Astrocyte (in vitro differentiated cells and primary cell): ENCODE results near the gene SUCNR1. TPM values are rescaled to one million over a fixed set of nuclear protein-coding genes. Genes with fewer than 3 reads are reported as not detected.
A peak's percentile ranks its signal among the peaks of the same experiment; 100 is the strongest.

Source experiments
- DNase-seq: peaks from one replicate; pipeline ENCODE4 v3.0.0-alpha.2; 2010; ENCODE audit warnings: low read depth
- FAIRE-seq: peaks from 2 replicates; lab custom pipeline; 2011; peaks lifted over from hg19 to GRCh38; lab: Jason Lieb, UNC
- H2AFZ ChIP-seq: 2 replicates; pipeline ENCODE4 v1.6.0; 2012; ENCODE audit warnings: low read depth, low read length, inconsistent platforms
- H3K27ac ChIP-seq: 2 replicates; pipeline ENCODE4 v1.5.1; 2011; ENCODE audit warnings: low read depth, low read length, inconsistent platforms
- H3K27me3 ChIP-seq: 2 replicates; pipeline ENCODE4 v1.6.0; 2011; ENCODE audit warnings: low read length, inconsistent platforms; ENCODE audit not compliant: insufficient read depth
- H3K36me3 ChIP-seq: 2 replicates; pipeline ENCODE4 v1.5.1; 2011; ENCODE audit warnings: low read length, inconsistent platforms; ENCODE audit not compliant: insufficient read depth
- H3K4me1 ChIP-seq: 2 replicates; pipeline ENCODE4 v1.5.1; 2011; ENCODE audit warnings: low read length, inconsistent platforms; ENCODE audit not compliant: insufficient read depth
- H3K4me2 ChIP-seq: 2 replicates; pipeline ENCODE4 v1.6.0; 2012; ENCODE audit warnings: low read length, inconsistent platforms
- H3K4me3 ChIP-seq: 2 replicates; pipeline ENCODE4 v1.5.1; 2011; ENCODE audit warnings: low read depth, mild to moderate bottlenecking, low read length, inconsistent platforms; ENCODE audit not compliant: insufficient read depth
- H3K79me2 ChIP-seq: 2 replicates; pipeline ENCODE4 v1.6.0; 2012; ENCODE audit warnings: mild to moderate bottlenecking, low read length, inconsistent platforms; ENCODE audit not compliant: insufficient read depth
- H3K9ac ChIP-seq: 2 replicates; pipeline ENCODE4 v1.6.0; 2012; ENCODE audit warnings: mild to moderate bottlenecking, low read length, inconsistent platforms
- H3K9me3 ChIP-seq: 2 replicates; pipeline ENCODE4 v1.5.1; 2012; ENCODE audit warnings: low read depth, mild to moderate bottlenecking, low read length, inconsistent platforms; ENCODE audit not compliant: insufficient read depth
- H4K20me1 ChIP-seq: 2 replicates; pipeline ENCODE4 v1.6.0; 2012; ENCODE audit warnings: low read length, inconsistent platforms; ENCODE audit not compliant: insufficient read depth
- H3K27ac Mint-ChIP-seq: one replicate; pipeline ENCODE4 v1.8.0; 2021; ENCODE audit warnings: mild to moderate bottlenecking, mixed read lengths; ENCODE audit not compliant: unreplicated experiment
- H3K27me3 Mint-ChIP-seq: one replicate; pipeline ENCODE4 v1.8.0; 2021; ENCODE audit warnings: low read depth, mixed read lengths; ENCODE audit not compliant: unreplicated experiment
- H3K36me3 Mint-ChIP-seq: one replicate; pipeline ENCODE4 v1.8.0; 2021; ENCODE audit warnings: low read depth, mixed read lengths; ENCODE audit not compliant: unreplicated experiment
- H3K4me1 Mint-ChIP-seq: one replicate; pipeline ENCODE4 v1.8.0; 2021; ENCODE audit warnings: low read depth, mixed read lengths; ENCODE audit not compliant: unreplicated experiment
- H3K4me3 Mint-ChIP-seq: one replicate; pipeline ENCODE4 v1.8.0; 2021; ENCODE audit warnings: mild to moderate bottlenecking, moderate library complexity, mixed read lengths; ENCODE audit not compliant: unreplicated experiment
- H3K9me3 Mint-ChIP-seq: one replicate; pipeline ENCODE4 v1.8.0; 2021; ENCODE audit warnings: mild to moderate bottlenecking, mixed read lengths; ENCODE audit not compliant: unreplicated experiment
- EZH2 ChIP-seq: IDR thresholded peaks from 2 replicates; pipeline ENCODE4 v1.6.1; 2012; ENCODE audit warnings: mild to moderate bottlenecking, low read length, inconsistent platforms; ENCODE audit not compliant: insufficient read depth
- total RNA-seq: library from RNA; stranded (reverse); gene quantifications from 2 replicates; pipeline ENCODE4 v1.2.1, GENCODE V29; 2021
- TF ChIP-seq, protein P1 (sequence below): IDR thresholded peaks from 2 replicates; pipeline ENCODE4 v1.5.1; 2011; ENCODE audit warnings: low read depth, mild to moderate bottlenecking, inconsistent platforms, low read length, moderate library complexity; ENCODE audit not compliant: insufficient read depth

Gene SUCNR1
- total RNA-seq, 1 donor from 2014 or later, result not detected

DNA sequence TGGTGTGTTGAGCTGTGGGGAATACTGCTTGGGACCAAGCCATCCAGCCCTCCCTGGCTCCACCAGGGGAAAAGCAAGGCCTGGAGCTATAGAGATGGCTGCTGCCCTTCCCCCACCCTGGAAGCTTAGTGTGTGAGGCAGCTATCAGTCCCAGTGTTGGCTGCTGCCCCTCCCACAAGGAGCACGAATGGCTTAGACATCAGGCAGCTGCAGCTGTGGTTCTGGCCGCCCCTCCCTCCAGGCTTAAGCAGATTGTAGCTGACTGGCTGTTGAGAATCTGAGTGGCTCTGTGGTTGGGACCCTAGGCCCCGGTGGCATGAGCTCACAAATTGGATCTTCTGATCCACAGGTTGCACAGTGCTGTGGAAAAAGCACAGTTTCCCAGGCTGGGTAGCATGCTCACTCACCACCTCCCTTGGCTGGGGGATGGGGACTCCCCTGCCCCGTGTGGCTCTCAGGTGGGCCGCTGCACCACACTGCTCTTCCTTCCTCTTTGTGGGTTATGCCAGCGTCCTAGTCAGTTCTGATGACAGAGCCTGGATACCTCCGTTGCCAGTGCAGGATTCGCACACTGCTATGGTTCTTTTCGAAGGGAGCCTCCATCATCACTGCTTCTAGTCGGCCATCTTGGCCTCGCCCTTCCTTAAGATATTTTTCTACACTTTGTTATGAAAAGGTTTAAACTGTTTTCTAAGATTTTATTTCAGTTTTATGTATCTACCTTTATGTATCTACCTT is 21.2 kb upstream of the SUCNR1 start:
- no peak overlapping the region for H3K4me3 ChIP-seq
- H3K9me3 Mint-ChIP-seq, result peaks cover 17% of the 10 kb centered on the region
- H3K4me1 Mint-ChIP-seq, result no peaks in the 10 kb centered on the region
- no peaks in the 10 kb centered on the region for H3K79me2 ChIP-seq
- DNase-seq (no peak), FAIRE-seq (no peak)
- no peaks in the 10 kb centered on the region for H3K27me3 ChIP-seq
- no peak overlapping the region for H3K27ac Mint-ChIP-seq
- TF ChIP-seq, protein P1, sequence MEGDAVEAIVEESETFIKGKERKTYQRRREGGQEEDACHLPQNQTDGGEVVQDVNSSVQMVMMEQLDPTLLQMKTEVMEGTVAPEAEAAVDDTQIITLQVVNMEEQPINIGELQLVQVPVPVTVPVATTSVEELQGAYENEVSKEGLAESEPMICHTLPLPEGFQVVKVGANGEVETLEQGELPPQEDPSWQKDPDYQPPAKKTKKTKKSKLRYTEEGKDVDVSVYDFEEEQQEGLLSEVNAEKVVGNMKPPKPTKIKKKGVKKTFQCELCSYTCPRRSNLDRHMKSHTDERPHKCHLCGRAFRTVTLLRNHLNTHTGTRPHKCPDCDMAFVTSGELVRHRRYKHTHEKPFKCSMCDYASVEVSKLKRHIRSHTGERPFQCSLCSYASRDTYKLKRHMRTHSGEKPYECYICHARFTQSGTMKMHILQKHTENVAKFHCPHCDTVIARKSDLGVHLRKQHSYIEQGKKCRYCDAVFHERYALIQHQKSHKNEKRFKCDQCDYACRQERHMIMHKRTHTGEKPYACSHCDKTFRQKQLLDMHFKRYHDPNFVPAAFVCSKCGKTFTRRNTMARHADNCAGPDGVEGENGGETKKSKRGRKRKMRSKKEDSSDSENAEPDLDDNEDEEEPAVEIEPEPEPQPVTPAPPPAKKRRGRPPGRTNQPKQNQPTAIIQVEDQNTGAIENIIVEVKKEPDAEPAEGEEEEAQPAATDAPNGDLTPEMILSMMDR, result no peak
- no peak for TF ChIP-seq EZH2
- no peaks in the 10 kb centered on the region for H3K9me3 ChIP-seq
- H3K4me3 Mint-ChIP-seq, result no peak overlapping the region
- peak overlapping the region; percentile 17 for H2AFZ ChIP-seq
- no peaks in the 10 kb centered on the region for H3K4me1 ChIP-seq
- no peaks in the 10 kb centered on the region for H3K27me3 Mint-ChIP-seq
- no peaks in the 10 kb centered on the region for H4K20me1 ChIP-seq
- no peak overlapping the region for H3K27ac ChIP-seq
- H3K9ac ChIP-seq, result no peak overlapping the region
- no peak overlapping the region for H3K4me2 ChIP-seq
- no peaks in the 10 kb centered on the region for H3K36me3 ChIP-seq
- no peaks in the 10 kb centered on the region for H3K36me3 Mint-ChIP-seq

DNA sequence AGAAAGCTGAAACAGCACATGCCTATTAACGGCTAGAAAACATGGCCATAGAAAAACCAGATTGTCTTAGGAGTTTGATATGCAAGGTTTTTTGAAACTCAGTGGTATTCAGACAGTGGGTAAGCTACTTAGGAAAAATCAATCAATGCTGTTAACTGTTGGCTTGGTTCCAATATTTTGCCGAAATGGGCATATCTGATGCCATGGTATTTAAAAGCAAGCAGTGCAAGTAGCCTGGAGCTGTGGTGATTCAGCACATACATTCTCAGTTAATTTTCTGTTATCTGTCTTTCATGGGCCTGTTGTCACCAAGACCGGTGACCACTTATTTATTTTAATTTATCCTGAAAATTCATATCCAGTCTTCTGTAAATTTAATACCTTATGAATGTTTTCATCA is 17.3 kb upstream of the SUCNR1 start:
- TF ChIP-seq EZH2, result no peak
- TF ChIP-seq, protein P1, result no peak
- H3K36me3 Mint-ChIP-seq, result no peaks in the 10 kb centered on the region
- Histone ChIP-seq H3K9ac (no peak overlapping the region), H3K4me1 (no peaks in the 10 kb centered on the region), H3K9me3 (no peaks in the 10 kb centered on the region), H3K79me2 (no peaks in the 10 kb centered on the region), H3K4me3 (no peak overlapping the region), H4K20me1 (no peaks in the 10 kb centered on the region), H2AFZ (no peak overlapping the region), H3K36me3 (no peaks in the 10 kb centered on the region), H3K27me3 (no peaks in the 10 kb centered on the region), H3K4me2 (no peak overlapping the region), H3K27ac (no peak overlapping the region)
- peaks cover 14% of the 10 kb centered on the region for H3K4me1 Mint-ChIP-seq
- H3K4me3 Mint-ChIP-seq, result no peak overlapping the region
- H3K9me3 Mint-ChIP-seq, result no peaks in the 10 kb centered on the region
- H3K27ac Mint-ChIP-seq, result no peak overlapping the region
- H3K27me3 Mint-ChIP-seq, result no peaks in the 10 kb centered on the region
- no peak for DNase-seq
- FAIRE-seq, result peak; percentile 13

DNA sequence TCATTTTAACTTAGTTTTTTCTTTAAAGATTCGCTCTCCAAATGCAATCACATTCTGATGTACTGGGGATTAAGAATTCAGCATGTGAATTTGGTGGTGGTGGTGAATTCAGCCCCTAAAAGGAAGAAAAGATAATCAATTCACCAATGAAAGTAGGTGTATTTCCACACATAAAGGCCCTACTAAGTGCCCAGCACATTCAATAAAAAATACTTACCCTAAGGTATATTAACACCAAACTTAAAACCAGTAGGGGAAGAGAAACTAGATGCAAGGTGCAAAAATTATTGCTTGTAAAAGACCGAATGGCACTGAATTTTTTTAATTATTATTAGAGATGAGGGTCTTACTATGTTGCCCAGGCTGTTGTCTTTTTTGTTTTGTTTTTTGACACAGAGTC is 16.8 kb upstream of the SUCNR1 start:
- Mint-ChIP-seq H3K4me3 (no peak overlapping the region), H3K27me3 (no peaks in the 10 kb centered on the region), H3K4me1 (peaks cover 14% of the 10 kb centered on the region), H3K9me3 (no peaks in the 10 kb centered on the region), H3K36me3 (no peaks in the 10 kb centered on the region), H3K27ac (no peak overlapping the region)
- no peak overlapping the region for H3K27ac ChIP-seq
- H3K4me3 ChIP-seq, result no peak overlapping the region
- no peaks in the 10 kb centered on the region for H3K27me3 ChIP-seq
- no peaks in the 10 kb centered on the region for H3K4me1 ChIP-seq
- TF ChIP-seq EZH2, result no peak
- TF ChIP-seq, protein P1, result no peak
- FAIRE-seq (no peak), DNase-seq (no peak)
- no peak overlapping the region for H3K9ac ChIP-seq
- H3K79me2 ChIP-seq, result no peaks in the 10 kb centered on the region
- no peak overlapping the region for H2AFZ ChIP-seq
- no peaks in the 10 kb centered on the region for H4K20me1 ChIP-seq
- no peaks in the 10 kb centered on the region for H3K9me3 ChIP-seq
- H3K36me3 ChIP-seq, result no peaks in the 10 kb centered on the region
- H3K4me2 ChIP-seq, result no peak overlapping the region
